H1 (cell line): Measurements from ENCODE around the gene PCDHA1. TPM values are rescaled to one million over a fixed set of nuclear protein-coding genes. Genes with fewer than 3 reads are reported as not detected.
A peak's percentile ranks its signal among the peaks of the same experiment; 100 is the strongest.

Experiments
- CTCF ChIA-PET: fragments of 300-600 bp; sonication (Branson Sonifier 250); formaldehyde crosslinking; loops from one replicate; lab custom pipeline; 2021; ENCODE audit not compliant: partially characterized antibody; lab: Charles Lee
- POLR2A ChIA-PET: fragments of 300-600 bp; sonication (Branson Sonifier 250); formaldehyde crosslinking; loops from one replicate; lab custom pipeline; 2021; ENCODE audit warnings: inconsistent platforms; ENCODE audit not compliant: partially characterized antibody; lab: Charles Lee
- DNase-seq, 2 experiments: peaks; one replicate each; pipeline versions ENCODE4 v3.0.0 to v3.0.0-alpha.2; 2010 to 2022; ENCODE audit warnings: low spot score in 2 of 2, low read depth in 1 of 2, mixed read lengths in 1 of 2
- FAIRE-seq: peaks from 2 replicates; lab custom pipeline; 2011; peaks lifted over from hg19 to GRCh38; lab: Jason Lieb, UNC
- H2AFZ ChIP-seq: 2 replicates; pipeline ENCODE4 v1.8.1; 2012; ENCODE audit warnings: low read length, inconsistent platforms
- H2AK5ac ChIP-seq: 2 replicates; pipeline ENCODE4 v1.6.1; 2013; ENCODE audit warnings: low read depth, low read length
- H2BK120ac ChIP-seq: replicated peaks from 2 replicates; pipeline ENCODE3; 2013; ENCODE audit warnings: low read depth, low read length, inconsistent platforms
- H2BK12ac ChIP-seq: 2 replicates; pipeline ENCODE4 v1.6.1; 2013; ENCODE audit warnings: low read depth, low read length
- H2BK15ac ChIP-seq: 2 replicates; pipeline ENCODE4 v1.6.1; 2013; ENCODE audit warnings: low read length
- H2BK20ac ChIP-seq: 2 replicates; pipeline ENCODE4 v1.6.1; 2013; ENCODE audit warnings: low read length
- H2BK5ac ChIP-seq: 2 replicates; pipeline ENCODE4 v1.6.1; 2013; ENCODE audit warnings: low read depth, low read length
- H3K14ac ChIP-seq: 2 replicates; pipeline ENCODE4 v1.6.1; 2013; ENCODE audit warnings: inconsistent platforms; ENCODE audit not compliant: insufficient read length
- H3K18ac ChIP-seq: 2 replicates; pipeline ENCODE4 v1.6.1; 2013; ENCODE audit warnings: low read length; ENCODE audit errors: extremely low read depth
- H3K23ac ChIP-seq: 2 replicates; pipeline ENCODE4 v1.6.1; 2013; ENCODE audit warnings: inconsistent platforms; ENCODE audit not compliant: insufficient read length
- H3K23me2 ChIP-seq: 2 replicates; pipeline ENCODE4 v1.6.1; 2013; ENCODE audit warnings: low read depth, low read length
- H3K27ac ChIP-seq: 2 replicates; pipeline ENCODE4 v1.6.1; 2011; ENCODE audit warnings: low read depth, low read length, inconsistent platforms
- H3K27me3 ChIP-seq, 4 experiments: replicated peaks in 1 of 4; 1 replicate in 1 of 4; 2 replicates in 3 of 4; pipeline versions ENCODE4 v1.6.1 to v1.8.1; 2011 to 2013; ENCODE audit warnings: low read length in 3 of 4, mild to moderate bottlenecking in 3 of 4, inconsistent platforms in 2 of 4, mixed read lengths in 2 of 4, moderate library complexity in 1 of 4; ENCODE audit not compliant: control insufficient read depth in 3 of 4, insufficient read depth in 3 of 4; ENCODE audit errors: extremely low read depth in 1 of 4
- H3K36me3 ChIP-seq, 4 experiments: 2 replicates each; pipeline versions ENCODE4 v1.6.1 to v1.8.1; 2011 to 2013; ENCODE audit warnings: mild to moderate bottlenecking in 4 of 4, low read length in 3 of 4, moderate library complexity in 2 of 4, control low read depth in 1 of 4, inconsistent platforms in 1 of 4; ENCODE audit not compliant: insufficient read depth in 4 of 4, control insufficient read depth in 2 of 4
- H3K4ac ChIP-seq: replicated peaks from 2 replicates; pipeline ENCODE3; 2013; ENCODE audit warnings: low read length, low read depth, mixed read lengths, inconsistent platforms; ENCODE audit not compliant: insufficient read length
- H3K4me1 ChIP-seq, 4 experiments: replicated peaks in 1 of 4; 1 replicate in 1 of 4; 2 replicates in 3 of 4; pipeline versions ENCODE4 v1.6.1 to v1.8.1; 2011 to 2013; ENCODE audit warnings: low read length in 3 of 4, inconsistent platforms in 2 of 4, mixed read lengths in 1 of 4; ENCODE audit not compliant: insufficient read depth in 4 of 4, control insufficient read depth in 3 of 4
- H3K4me2 ChIP-seq, 2 experiments: 2 replicates each; pipeline versions ENCODE4 v1.6.1 to v1.8.1; 2011 to 2013; ENCODE audit warnings: low read depth in 2 of 2, low read length in 2 of 2, control low read depth in 1 of 2, inconsistent platforms in 1 of 2, mild to moderate bottlenecking in 1 of 2; ENCODE audit not compliant: insufficient read depth in 1 of 2
- H3K4me3 ChIP-seq, 4 experiments: fragments of 200-600, 300-600 bp in 1 of 4; sonication (generic), shearing (Covaris generic), sonication (Bioruptor Twin) in 1 of 4; 2 replicates each; pipeline versions ENCODE4 v1.5.1 to v1.8.1; 2011 to 2016; ENCODE audit warnings: low read length in 4 of 4, low read depth in 3 of 4, control low read depth in 2 of 4, inconsistent platforms in 2 of 4, mild to moderate bottlenecking in 2 of 4, mixed read lengths in 1 of 4, moderate library complexity in 1 of 4; ENCODE audit not compliant: insufficient read depth in 2 of 4; ENCODE audit errors: extremely low read depth in 1 of 4
- H3K56ac ChIP-seq: replicated peaks from 2 replicates; pipeline ENCODE3; 2013; ENCODE audit warnings: low read depth, mild to moderate bottlenecking, mixed read lengths, low read length, inconsistent platforms; ENCODE audit not compliant: insufficient read length
- H3K79me1 ChIP-seq: 2 replicates; pipeline ENCODE4 v1.6.1; 2013; ENCODE audit warnings: low read depth, low read length, control low read depth
- H3K79me2 ChIP-seq, 2 experiments: 2 replicates each; pipeline versions ENCODE4 v1.6.1 to v1.8.1; 2012 to 2013; ENCODE audit warnings: low read length in 2 of 2, mild to moderate bottlenecking in 2 of 2, inconsistent platforms in 1 of 2; ENCODE audit not compliant: insufficient read depth in 2 of 2, control insufficient read depth in 1 of 2
- H3K9ac ChIP-seq, 4 experiments: replicated peaks in 1 of 4; 1 replicate in 1 of 4; 2 replicates in 3 of 4; pipeline versions ENCODE4 v1.6.1 to v1.8.1; 2011 to 2013; ENCODE audit warnings: low read depth in 3 of 4, low read length in 3 of 4, control low read depth in 2 of 4, mild to moderate bottlenecking in 2 of 4, moderate library complexity in 2 of 4, inconsistent platforms in 1 of 4; ENCODE audit errors: extremely low read depth in 1 of 4
- H3K9me3 ChIP-seq, 2 experiments: 2 replicates each; pipeline versions ENCODE4 v1.6.1 to v1.8.1; 2012 to 2013; ENCODE audit warnings: mild to moderate bottlenecking in 2 of 2, moderate library complexity in 2 of 2, control low read depth in 1 of 2, inconsistent platforms in 1 of 2, low read depth in 1 of 2, low read length in 1 of 2, mixed read lengths in 1 of 2; ENCODE audit not compliant: insufficient read depth in 2 of 2
- H4K20me1 ChIP-seq, 2 experiments: replicated peaks in 1 of 2; 2 replicates each; pipeline versions ENCODE3 to v1.8.1; 2011 to 2013; ENCODE audit warnings: inconsistent platforms in 2 of 2, low read length in 2 of 2, mild to moderate bottlenecking in 1 of 2; ENCODE audit not compliant: insufficient read depth in 2 of 2, control insufficient read depth in 1 of 2
- H4K5ac ChIP-seq: 2 replicates; pipeline ENCODE4 v1.6.1; 2013; ENCODE audit warnings: low read length, low read depth, mixed read lengths, inconsistent platforms; ENCODE audit not compliant: insufficient read length
- H4K8ac ChIP-seq: 2 replicates; pipeline ENCODE4 v1.8.0; 2013; ENCODE audit warnings: mild to moderate bottlenecking, moderate library complexity, low read length, inconsistent platforms; ENCODE audit not compliant: insufficient read depth; ENCODE audit errors: extremely low read depth
- H4K91ac ChIP-seq: replicated peaks from 2 replicates; pipeline ENCODE3; 2013; ENCODE audit warnings: low read length, mixed read lengths, inconsistent platforms; ENCODE audit not compliant: insufficient read length
- SRF ChIP-seq: IDR thresholded peaks from 2 replicates; pipeline ENCODE4 v1.6.1; 2011; ENCODE audit warnings: mild to moderate bottlenecking, low read depth, low read length, moderate library complexity
- WGBS, 2 experiments: shearing (Covaris generic) in 1 of 2; methylation state at CpG; one replicate each; pipeline versions ENCODE4 v1.1.6 to v1.1.7; 2013 to 2015; ENCODE audit warnings: low lambda C conversion rate in 2 of 2, mixed read lengths in 2 of 2, inconsistent platforms in 1 of 2, low coverage in 1 of 2, missing lambda C conversion rate in 1 of 2; ENCODE audit not compliant: insufficient replicate concordance in 2 of 2, insufficient coverage in 1 of 2, insufficient read length in 1 of 2; ENCODE audit errors: extremely low coverage in 1 of 2, missing lambda C conversion rate in 1 of 2; 5-methylcytosine and 5-hydroxymethylcytosine counted together
- polyA plus RNA-seq, 7 experiments: library from polyadenylated mRNA; depleted of rRNA in 3 of 7; stranded (reverse) in 5 of 7; unstranded in 2 of 7; fragments of >200 nt in 5 of 7; fragments of 200-250 nt in 2 of 7; gene quantifications; 1 replicate in 5 of 7; 2 replicates in 1 of 7; 4 replicates in 1 of 7; pipeline versions ENCODE4 v1.2.1 to v1.2.3, GENCODE V29; 2011 to 2013; ENCODE audit warnings: missing spikeins in 2 of 7, mixed read lengths in 2 of 7
- total RNA-seq: library from RNA; stranded (reverse); fragmentation: NEBNext Ultra II Directional; extraction: Animal tissue kit (Norgen Biotek cat#: 25700); gene quantifications from 2 replicates; pipeline ENCODE4 v1.2.1, GENCODE V29; 2021
- TF ChIP-seq, protein P1 (sequence below), 3 experiments: IDR thresholded peaks; 1 replicate in 2 of 3; 2 replicates in 1 of 3; pipeline versions ENCODE4 v1.5.1 to v1.6.1; 2011; ENCODE audit warnings: low read length in 3 of 3, mild to moderate bottlenecking in 3 of 3, inconsistent platforms in 2 of 3, low read depth in 1 of 3, moderate library complexity in 1 of 3; ENCODE audit not compliant: insufficient read depth in 1 of 3; ENCODE audit errors: control extremely low read depth in 1 of 3

Gene PCDHA1
- total and polyA plus RNA-seq, 2 of the 8 experiments (the other 6 are each of a cell fraction or from before 2014, with no cell fraction given): 0.23 to 0.50 TPM

DNA sequence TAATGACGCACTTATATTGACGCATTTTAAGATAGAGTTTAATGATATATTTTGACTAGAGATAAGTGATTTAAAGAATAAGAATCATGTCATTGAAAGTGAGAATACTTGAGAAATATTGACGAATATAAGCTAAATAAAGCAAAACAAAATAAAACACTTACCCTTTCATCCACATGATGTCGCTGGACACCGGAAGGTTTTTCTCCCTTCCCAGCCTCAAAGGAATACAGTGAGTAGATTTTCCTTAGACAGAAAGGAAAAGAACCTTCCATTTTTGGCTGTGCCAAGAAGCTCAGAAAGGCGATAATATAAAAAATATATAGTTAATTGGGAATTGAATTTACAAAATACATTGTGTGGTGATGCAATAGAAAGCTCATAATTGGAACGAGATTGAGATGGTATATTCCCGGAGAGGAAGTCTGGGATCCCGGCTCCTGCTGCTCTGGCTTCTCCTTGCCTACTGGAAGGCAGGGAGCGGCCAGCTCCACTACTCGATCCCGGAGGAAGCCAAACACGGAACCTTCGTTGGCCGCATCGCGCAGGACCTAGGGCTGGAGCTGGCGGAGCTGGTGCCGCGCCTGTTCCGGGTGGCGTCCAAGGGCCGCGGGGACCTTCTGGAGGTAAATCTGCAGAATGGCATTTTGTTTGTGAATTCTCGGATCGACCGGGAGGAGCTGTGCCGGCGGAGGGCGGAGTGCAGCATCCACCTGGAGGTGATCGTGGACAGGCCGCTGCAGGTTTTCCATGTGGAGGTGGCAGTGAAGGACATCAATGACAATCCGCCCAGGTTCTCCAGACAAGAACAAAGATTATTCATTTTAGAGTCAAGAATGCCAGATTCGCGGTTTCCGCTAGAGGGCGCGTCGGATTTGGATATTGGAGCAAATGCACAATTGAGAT lies 35.7 kb downstream of the PCDHA1 start, which contains the start of gene PCDHA5:
TSS of gene PCDHA5 (plus strand) at position 239 of the 906 bp plus-strand sequence.
- Histone ChIP-seq H3K27ac (no peak within 1 kb of the TSS), H3K36me3 (peaks cover 0 to 3% (median 0%) of the 10 kb centered on the region in 4 experiments; a peak in 1 of 8 replicates), H4K20me1 (peaks cover 0 to 3% of the 10 kb centered on the region in 2 experiments), H4K91ac (no peak within 1 kb of the TSS), H3K56ac (no peak within 1 kb of the TSS), H3K23ac (no peak within 1 kb of the TSS), H3K27me3 (no peaks in the 10 kb centered on the region), H3K4me1 (no peaks in the 10 kb centered on the region), H3K79me1 (no peaks in the 10 kb centered on the region), H3K79me2 (no peaks in the 10 kb centered on the region), H3K9me3 (peaks cover 0 to 7% of the 10 kb centered on the region in 2 experiments; a peak in 1 of 4 replicates), H2BK15ac (no peak within 1 kb of the TSS), H3K18ac (no peak within 1 kb of the TSS), H2BK5ac (no peak within 1 kb of the TSS), H3K4me3 (no peak within 1 kb of the TSS), H2BK12ac (no peak within 1 kb of the TSS), H3K14ac (no peak within 1 kb of the TSS), H2BK120ac (no peak within 1 kb of the TSS), H3K4me2 (no peak within 1 kb of the TSS), H2AK5ac (no peak within 1 kb of the TSS), H3K4ac (no peak within 1 kb of the TSS)
- no peak for DNase-seq
- ChIA-PET CTCF (interaction anchor here (0.6 to 5.5 kb wide), 9 partner anchors 8 to 818 kb away, joined by 3 to 49 read pairs (median 4); partner anchors contain the start of genes PCDHA11, PCDHA4 and PCDHA7), POLR2A (no interaction called here)
- 89% methylated on average over 37 of the region's 39 CpGs; no CpG with 5 or more reads in 1 of the 2 experiments for WGBS, 2 experiments
- FAIRE-seq: no peak
- TF ChIP-seq, protein P1, sequence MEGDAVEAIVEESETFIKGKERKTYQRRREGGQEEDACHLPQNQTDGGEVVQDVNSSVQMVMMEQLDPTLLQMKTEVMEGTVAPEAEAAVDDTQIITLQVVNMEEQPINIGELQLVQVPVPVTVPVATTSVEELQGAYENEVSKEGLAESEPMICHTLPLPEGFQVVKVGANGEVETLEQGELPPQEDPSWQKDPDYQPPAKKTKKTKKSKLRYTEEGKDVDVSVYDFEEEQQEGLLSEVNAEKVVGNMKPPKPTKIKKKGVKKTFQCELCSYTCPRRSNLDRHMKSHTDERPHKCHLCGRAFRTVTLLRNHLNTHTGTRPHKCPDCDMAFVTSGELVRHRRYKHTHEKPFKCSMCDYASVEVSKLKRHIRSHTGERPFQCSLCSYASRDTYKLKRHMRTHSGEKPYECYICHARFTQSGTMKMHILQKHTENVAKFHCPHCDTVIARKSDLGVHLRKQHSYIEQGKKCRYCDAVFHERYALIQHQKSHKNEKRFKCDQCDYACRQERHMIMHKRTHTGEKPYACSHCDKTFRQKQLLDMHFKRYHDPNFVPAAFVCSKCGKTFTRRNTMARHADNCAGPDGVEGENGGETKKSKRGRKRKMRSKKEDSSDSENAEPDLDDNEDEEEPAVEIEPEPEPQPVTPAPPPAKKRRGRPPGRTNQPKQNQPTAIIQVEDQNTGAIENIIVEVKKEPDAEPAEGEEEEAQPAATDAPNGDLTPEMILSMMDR (IDR thresholded peaks at IDR 0.05; ENCODE audit: control extremely low read depth in 1 of 3, insufficient read depth in 1 of 3, low read depth in 1 of 3, low read length in 3 of 3): peak in 1 of 3 experiments; percentile 10; a peak in 1 of 4 replicates
- TF ChIP-seq SRF: no peak
- TF ChIP-seq, all 59 proteins: peak for 1
- Histone ChIP-seq H2AFZ (no peak within 1 kb of the TSS), H3K9ac (no peak within 1 kb of the TSS), H4K8ac (no peak within 1 kb of the TSS), H4K5ac (no peak within 1 kb of the TSS), H3K23me2 (no peaks in the 10 kb centered on the region), H2BK20ac (no peak within 1 kb of the TSS)
